Lower lobe of right lung (tissue), 2 donors: ENCODE results near the gene POFUT2. TPM values are rescaled to one million over a fixed set of nuclear protein-coding genes. Genes with fewer than 3 reads are reported as not detected.
A peak's percentile ranks its signal among the peaks of the same experiment; 100 is the strongest.

Source experiments
- ATAC-seq, 2 donors: fragments of 200-7000 bp; cut with Tn5 transposase; one replicate each; pipeline ENCODE4 v1.9.1; 2020 to 2022; ENCODE audit warnings: mild to moderate bottlenecking in 2 of 2, moderate library complexity in 2 of 2
- DNase-seq: peaks from one replicate; pipeline ENCODE4 v3.0.0-alpha.2; 2020
- H3K27ac ChIP-seq: fragments of 200-600 bp; one replicate; pipeline ENCODE4 v1.8.0; 2022
- H3K27me3 ChIP-seq: fragments of 200-600 bp; one replicate; pipeline ENCODE4 v1.8.0; 2022; ENCODE audit warnings: low read depth
- H3K36me3 ChIP-seq: fragments of 200-600 bp; one replicate; pipeline ENCODE4 v1.8.0; 2022; ENCODE audit warnings: mild to moderate bottlenecking
- H3K4me1 ChIP-seq: fragments of 200-600 bp; one replicate; pipeline ENCODE4 v1.8.0; 2022
- H3K4me3 ChIP-seq: fragments of 200-600 bp; one replicate; pipeline ENCODE4 v1.8.0; 2022; ENCODE audit warnings: mild to moderate bottlenecking
- H3K9me3 ChIP-seq: fragments of 200-600 bp; one replicate; pipeline ENCODE4 v1.8.0; 2022
- intact Hi-C: fragments of 100-400 bp; cut with DNase I; formaldehyde crosslinking; loops from one replicate; pipeline ENCODE4 v1.11.0; 2022
- total RNA-seq: library from RNA; stranded (reverse); fragmentation: NEBNext Ultra II Directional; extraction: Animal tissue kit (Norgen Biotek cat#: 25700); gene quantifications from one replicate; pipeline ENCODE4 v1.2.1, GENCODE V29; 2021
- TF ChIP-seq, protein P1 (sequence below): fragments of 200-600 bp; IDR thresholded peaks from one replicate; pipeline ENCODE4 v1.8.0; 2022; ENCODE audit warnings: antibody characterized with exemption, mild to moderate bottlenecking
- donor health status: DM: no; HTN: yes; CAD: no; lungs with severe emphysema.

Gene POFUT2
- total RNA-seq, 1 donor from 2014 or later = 29.1 TPM

DNA sequence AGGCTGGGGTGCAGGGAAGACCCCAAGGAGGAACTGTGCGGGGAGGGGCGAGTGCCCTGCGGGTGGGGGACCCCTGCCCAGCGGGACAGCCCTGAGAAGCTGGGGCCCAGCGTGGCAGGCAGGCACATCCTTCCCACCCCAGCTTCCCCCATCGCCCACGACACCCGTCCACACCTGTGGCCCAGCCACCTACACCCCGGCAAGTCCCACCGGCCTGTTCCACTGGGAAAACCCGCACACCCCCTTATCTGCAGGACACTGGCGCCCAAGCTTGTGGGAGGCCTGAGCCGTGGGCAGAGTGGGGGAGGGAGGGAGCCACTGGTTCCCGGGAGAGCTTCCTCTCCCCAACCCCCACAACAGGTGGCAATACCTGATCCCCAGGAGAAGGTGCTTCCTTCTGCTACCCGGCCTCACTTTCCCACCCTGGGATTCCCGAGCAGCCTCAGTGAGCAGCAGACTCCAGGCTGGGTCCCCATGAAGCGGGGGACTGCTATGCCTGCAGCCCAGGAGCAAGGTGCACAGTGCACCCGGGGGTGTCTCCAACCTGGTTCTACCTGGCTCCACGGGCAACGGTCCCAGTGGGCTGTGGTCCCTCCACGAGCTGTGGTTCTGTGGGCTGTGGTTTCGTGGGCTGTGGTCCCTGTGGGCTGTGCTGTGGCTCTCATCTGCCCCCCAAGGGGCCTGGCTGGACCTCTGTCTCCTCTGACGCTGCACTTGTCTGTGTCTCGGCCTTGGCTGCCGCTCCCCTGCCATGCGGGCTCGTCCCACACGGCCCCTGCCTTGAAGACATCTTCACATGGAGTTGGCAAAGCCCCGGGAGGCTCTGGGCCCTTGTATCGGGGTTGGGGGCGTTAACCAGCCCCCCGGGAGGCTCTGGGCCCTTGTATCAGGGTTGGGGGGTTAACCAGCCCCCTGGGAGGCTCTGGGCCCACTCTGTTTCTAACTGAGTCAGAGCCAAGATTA, 37.8 kb upstream of the POFUT2 start:
- TF ChIP-seq, protein P1, sequence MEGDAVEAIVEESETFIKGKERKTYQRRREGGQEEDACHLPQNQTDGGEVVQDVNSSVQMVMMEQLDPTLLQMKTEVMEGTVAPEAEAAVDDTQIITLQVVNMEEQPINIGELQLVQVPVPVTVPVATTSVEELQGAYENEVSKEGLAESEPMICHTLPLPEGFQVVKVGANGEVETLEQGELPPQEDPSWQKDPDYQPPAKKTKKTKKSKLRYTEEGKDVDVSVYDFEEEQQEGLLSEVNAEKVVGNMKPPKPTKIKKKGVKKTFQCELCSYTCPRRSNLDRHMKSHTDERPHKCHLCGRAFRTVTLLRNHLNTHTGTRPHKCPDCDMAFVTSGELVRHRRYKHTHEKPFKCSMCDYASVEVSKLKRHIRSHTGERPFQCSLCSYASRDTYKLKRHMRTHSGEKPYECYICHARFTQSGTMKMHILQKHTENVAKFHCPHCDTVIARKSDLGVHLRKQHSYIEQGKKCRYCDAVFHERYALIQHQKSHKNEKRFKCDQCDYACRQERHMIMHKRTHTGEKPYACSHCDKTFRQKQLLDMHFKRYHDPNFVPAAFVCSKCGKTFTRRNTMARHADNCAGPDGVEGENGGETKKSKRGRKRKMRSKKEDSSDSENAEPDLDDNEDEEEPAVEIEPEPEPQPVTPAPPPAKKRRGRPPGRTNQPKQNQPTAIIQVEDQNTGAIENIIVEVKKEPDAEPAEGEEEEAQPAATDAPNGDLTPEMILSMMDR = no peak

DNA sequence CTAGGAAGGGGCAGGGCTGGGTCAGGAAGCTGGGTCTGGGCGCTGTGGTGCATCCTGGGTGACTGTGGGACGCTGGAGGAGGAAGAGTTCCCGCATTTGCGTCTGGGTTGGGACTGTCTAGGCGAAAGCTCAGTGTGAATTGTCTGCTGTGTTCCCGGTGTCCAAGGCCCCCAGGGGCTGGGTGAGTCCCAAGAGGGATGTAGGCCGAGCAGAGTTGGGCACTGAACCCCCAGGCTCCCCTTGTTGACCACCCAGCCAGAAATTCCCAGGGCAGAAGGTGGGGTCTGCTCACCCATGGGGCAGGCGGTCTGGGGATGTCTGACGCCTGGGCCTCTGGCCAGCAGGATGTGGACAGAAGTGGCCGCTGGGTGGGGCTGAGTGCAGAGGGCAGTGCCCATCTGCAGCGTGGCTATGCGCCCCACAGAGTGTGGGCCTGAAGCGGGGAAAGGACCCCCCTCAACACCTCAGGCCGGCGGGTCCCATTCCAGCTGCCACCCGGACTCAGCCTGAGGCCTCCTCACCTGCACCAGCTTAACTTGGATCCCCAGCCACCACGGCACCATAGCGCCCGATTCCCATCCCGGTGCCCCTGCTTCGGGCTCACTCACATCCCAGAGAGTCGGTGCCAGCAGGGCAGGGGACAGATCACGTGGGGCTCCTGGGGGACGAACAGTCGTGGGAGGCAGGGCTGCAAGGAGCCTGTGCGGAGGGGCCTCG, 37.0 kb upstream of the POFUT2 start:
- Histone ChIP-seq H3K4me1 (peaks cover 43% of the 10 kb centered on the region), H3K9me3 (no peaks in the 10 kb centered on the region)
- intact Hi-C loops = no loop called here

More for the DNA sequence above, 37.8 kb upstream of the POFUT2 start:
- intact Hi-C loops = no loop called here
- DNase-seq (peak; percentile 38), ATAC-seq (no peak)
- Histone ChIP-seq H3K4me3 (no peak overlapping the region), H3K27me3 (no peaks in the 10 kb centered on the region), H3K9me3 (no peaks in the 10 kb centered on the region), H3K36me3 (no peaks in the 10 kb centered on the region), H3K4me1 (peaks cover 42% of the 10 kb centered on the region), H3K27ac (no peak overlapping the region)

DNA sequence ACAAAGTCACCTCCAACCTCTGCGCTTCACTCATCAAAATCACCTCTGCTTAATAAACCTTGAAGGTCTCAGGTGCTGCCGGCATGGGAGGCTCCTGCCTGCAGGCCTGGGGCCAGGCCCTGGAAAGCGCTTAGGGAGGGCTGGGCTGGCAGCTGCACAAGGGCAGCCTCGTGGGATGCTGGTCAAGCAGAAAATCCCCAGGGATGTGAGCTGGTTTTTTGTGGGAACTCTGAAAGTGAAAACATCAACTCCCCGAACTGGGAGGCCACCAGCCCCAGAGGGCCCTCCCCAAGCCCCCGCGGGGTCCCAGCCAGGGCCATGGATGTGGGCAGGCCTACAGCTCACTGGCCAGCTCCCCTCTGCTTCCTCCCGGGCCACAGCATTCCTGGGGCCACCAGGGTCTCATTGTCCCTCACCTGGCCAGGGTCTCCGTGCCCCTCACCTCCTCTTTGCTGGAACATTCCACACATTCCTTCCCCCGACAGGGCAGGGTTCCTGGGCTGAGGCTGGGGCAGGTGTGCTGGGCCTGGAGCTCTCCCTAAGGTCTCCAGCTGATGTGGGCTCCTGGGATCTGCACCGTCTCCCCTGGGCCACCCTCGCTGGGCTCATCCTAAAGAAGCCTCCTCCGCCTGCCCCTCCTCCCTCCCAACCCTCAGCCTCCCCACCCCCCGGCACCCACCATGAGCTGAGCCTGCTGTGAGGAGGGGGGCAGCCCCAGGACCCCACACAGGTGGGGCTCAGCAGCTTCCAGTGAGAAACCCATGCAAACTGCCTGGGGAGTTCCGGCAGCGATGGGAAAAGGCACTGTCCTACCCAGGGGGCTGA, 36.0 kb upstream of the POFUT2 start:
- H3K36me3 ChIP-seq = no peaks in the 10 kb centered on the region
- no peaks in the 10 kb centered on the region for H3K27me3 ChIP-seq
- no peak overlapping the region for H3K4me3 ChIP-seq
- TF ChIP-seq, protein P1 = no peak
- DNase-seq = peak; percentile 38
- intact Hi-C loops = no loop called here
- H3K4me1 ChIP-seq = peaks cover 45% of the 10 kb centered on the region
- ATAC-seq = no peak
- H3K27ac ChIP-seq = no peak overlapping the region
- no peaks in the 10 kb centered on the region for H3K9me3 ChIP-seq

More for the DNA sequence above, 37.0 kb upstream of the POFUT2 start:
- H3K27ac ChIP-seq = peak overlapping the region; percentile 1
- DNase-seq (peak; percentile 36), ATAC-seq (no peak)
- H3K27me3 ChIP-seq = no peaks in the 10 kb centered on the region
- no peak overlapping the region for H3K4me3 ChIP-seq
- no peaks in the 10 kb centered on the region for H3K36me3 ChIP-seq
- TF ChIP-seq, protein P1 = peak; percentile 14

DNA sequence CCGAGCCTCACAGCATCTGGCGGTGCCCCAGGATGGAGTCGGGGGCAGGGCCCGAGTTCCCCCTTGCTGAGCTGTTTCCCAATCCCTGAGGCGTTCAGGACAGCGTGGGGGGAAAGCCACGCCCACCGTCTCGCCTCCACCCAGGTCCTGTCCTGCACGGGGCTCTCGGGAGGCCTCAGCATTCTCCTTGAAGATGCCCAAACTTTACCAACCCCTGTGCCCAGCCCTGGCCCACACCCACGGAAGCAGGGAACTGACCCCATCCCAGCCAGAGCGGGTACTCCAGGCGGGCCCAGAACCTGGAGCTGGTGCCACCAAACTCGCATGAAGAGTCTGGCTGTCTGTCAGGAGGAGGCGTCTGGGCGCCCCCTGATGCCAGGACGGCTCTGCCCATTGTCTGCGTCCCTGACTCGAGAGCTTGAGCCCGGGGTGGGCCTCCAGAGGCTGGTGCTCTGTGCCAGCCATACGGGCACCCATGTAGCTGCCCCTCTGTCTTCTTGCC, 35.3 kb upstream of the POFUT2 start:
- no peaks in the 10 kb centered on the region for H3K9me3 ChIP-seq
- H3K27ac ChIP-seq = no peak overlapping the region
- TF ChIP-seq, protein P1 = no peak
- H3K4me3 ChIP-seq = no peak overlapping the region
- ATAC-seq (no peak), DNase-seq (peak; percentile 48)
- peaks cover 50% of the 10 kb centered on the region for H3K4me1 ChIP-seq
- intact Hi-C loops = no loop called here
- no peaks in the 10 kb centered on the region for H3K36me3 ChIP-seq
- H3K27me3 ChIP-seq = no peaks in the 10 kb centered on the region
